NCI-H510A (cell line): Measurements from ENCODE around the gene OLFML2B.

Source experiments
- DNase-seq: peaks from one replicate; lab custom pipeline; 2025; lab: John Stamatoyannopoulos, UW

OLFML2B gene

GRCh38 chr1:161978011-161978790 lies 45.5 kb downstream of the OLFML2B start:
- no peak for DNase-seq

- no peak for DNase-seq
These were observed 49.5 kb downstream of the OLFML2B start for GRCh38 chr1:161973924-161974845.

- DNase-seq: no peak
These were observed 50.8 kb downstream of the OLFML2B start for GRCh38 chr1:161972828-161973227.

- no peak for DNase-seq
These were observed 53.0 kb downstream of the OLFML2B start for GRCh38 chr1:161970633-161971032.

- DNase-seq: no peak
These were observed 53.6 kb downstream of the OLFML2B start for GRCh38 chr1:161970036-161970435.

- DNase-seq: no peak
These were observed 57.6 kb downstream of the OLFML2B start for GRCh38 chr1:161966067-161966466.

GRCh38 chr1:161962091-161962887 lies 61.4 kb downstream of the OLFML2B start:
- DNase-seq: no peak

GRCh38 chr1:161958425-161958824 lies 65.2 kb downstream of the OLFML2B start:
- DNase-seq: no peak

- no peak for DNase-seq
These were observed 66.7 kb downstream of the OLFML2B start for GRCh38 chr1:161956930-161957329.

GRCh38 chr1:161956097-161956496 lies 67.6 kb downstream of the OLFML2B start:
- DNase-seq: no peak

- no peak for DNase-seq
These were observed 68.1 kb downstream of the OLFML2B start for GRCh38 chr1:161955606-161956005.

- no peak for DNase-seq
These were observed 69.2 kb downstream of the OLFML2B start for GRCh38 chr1:161954466-161954865.

- no peak for DNase-seq
These were observed 69.6 kb downstream of the OLFML2B start for GRCh38 chr1:161954050-161954449.

GRCh38 chr1:161953256-161953920 lies 70.3 kb downstream of the OLFML2B start:
- DNase-seq: no peak

- DNase-seq: no peak
These were observed 71.0 kb downstream of the OLFML2B start for GRCh38 chr1:161952607-161953172.

- no peak for DNase-seq
These were observed 72.0 kb downstream of the OLFML2B start for GRCh38 chr1:161951646-161952045.

- no peak for DNase-seq
These were observed 73.3 kb downstream of the OLFML2B start for GRCh38 chr1:161950377-161950776.

- DNase-seq: no peak
These were observed 74.1 kb downstream of the OLFML2B start for GRCh38 chr1:161949548-161949947.

GRCh38 chr1:161948435-161948834 lies 75.2 kb downstream of the OLFML2B start:
- no peak for DNase-seq

GRCh38 chr1:161946071-161946987 lies 77.3 kb downstream of the OLFML2B start:
- no peak for DNase-seq
